Measurements from ENCODE around the gene HOXB8.

GRCh38 chr17:48645639-48646182 is 30.6 kb upstream of the HOXB8 start:
- TF ChIP-seq POLR2A (IDR thresholded peaks at IDR 0.05; ENCODE audit: low read depth, low read length) (no peak), POLR2AphosphoS5 (IDR thresholded peaks at IDR 0.05; ENCODE audit: low read depth, low read length) (no peak)
